22Rv1 (cell line): ENCODE data around the gene SPEF2.

Experiments used
- CTCF ChIP-seq: fragments of 450-650 bp; IDR thresholded peaks from 2 replicates; pipeline ENCODE4 v1.5.1; 2017; ENCODE audit warnings: mild to moderate bottlenecking
- ZFX ChIP-seq: fragments of 450-650 bp; IDR thresholded peaks from 2 replicates; pipeline ENCODE4 v1.6.1; 2017; ENCODE audit warnings: antibody characterized with exemption, borderline replicate concordance

GRCh38 chr5:35672995-35673394 lies 55.3 kb downstream of the SPEF2 start:
- TF ChIP-seq CTCF (no peak), ZFX (no peak)
